T-helper 2 cell treated with Interferon-gamma antibody and Interleukin-4, amounts not matched to agents 5 μg/mL and 100 μg/mL, for 36 hours (primary cell): ENCODE data around the gene NT5DC2.
"Not testable (repeated sequence)": the region's sequence is repeated elsewhere in the genome, so short reads cannot be mapped to it uniquely, and the experiment has no call there.

Experiments used
- DNase-seq: peaks from one replicate; pipeline ENCODE4 v3.0.0; 2021; ENCODE audit warnings: low spot score
- H3K27ac Mint-ChIP-seq: one replicate; pipeline ENCODE4 v1.8.0; 2021; ENCODE audit warnings: mild to moderate bottlenecking, mixed read lengths
- H3K27me3 Mint-ChIP-seq: one replicate; pipeline ENCODE4 v1.8.0; 2021; ENCODE audit warnings: low read depth, mixed read lengths
- H3K36me3 Mint-ChIP-seq: one replicate; pipeline ENCODE4 v1.8.0; 2021; ENCODE audit warnings: low read depth, mixed read lengths
- H3K4me1 Mint-ChIP-seq: one replicate; pipeline ENCODE4 v1.8.0; 2021; ENCODE audit warnings: low read depth, mixed read lengths
- H3K4me3 Mint-ChIP-seq: one replicate; pipeline ENCODE4 v1.8.0; 2022; ENCODE audit warnings: mild to moderate bottlenecking, moderate library complexity, mixed read lengths
- H3K9me3 Mint-ChIP-seq: one replicate; pipeline ENCODE4 v1.8.0; 2021; ENCODE audit warnings: mixed read lengths

NT5DC2 gene

DNA sequence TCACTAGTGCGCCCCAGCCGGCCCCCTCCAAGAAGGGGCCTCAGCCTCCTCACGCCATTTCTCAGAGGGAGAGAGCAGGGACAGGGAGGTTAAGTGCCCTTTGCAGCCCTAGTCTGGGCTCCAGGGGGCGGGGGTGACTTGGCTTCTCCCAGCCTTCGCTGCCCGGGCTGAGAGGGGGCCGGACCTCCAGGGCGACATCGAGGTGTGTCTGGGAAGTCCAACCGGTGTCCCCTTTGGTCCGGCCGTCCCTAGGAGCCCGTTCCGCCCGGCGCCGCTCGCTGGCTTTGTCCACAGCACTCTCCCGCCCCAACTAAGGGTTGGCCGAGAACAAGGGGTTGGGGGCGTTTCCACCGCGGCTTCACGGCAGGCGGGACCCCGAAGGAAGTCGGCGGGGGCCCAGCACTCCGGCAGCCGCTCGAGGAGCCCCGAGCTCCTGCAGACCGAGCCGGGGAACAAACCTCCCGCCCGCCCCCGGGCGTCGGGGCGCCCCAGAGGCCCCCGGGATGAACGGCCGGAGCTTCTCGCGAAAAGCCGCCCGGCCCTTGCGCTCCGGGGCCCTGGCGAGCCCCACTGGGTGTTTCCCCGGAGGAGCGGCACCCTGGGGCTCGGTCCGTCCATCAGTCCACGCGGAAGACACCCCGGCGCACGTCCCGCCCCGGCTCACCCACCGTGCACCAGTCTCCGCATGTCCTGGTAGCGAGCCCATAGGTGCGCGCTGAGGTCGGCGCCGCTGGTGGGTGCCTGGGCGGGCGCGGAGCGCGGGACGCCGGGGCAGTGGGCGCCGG lies 627 bp downstream of the NT5DC2 start:
- no peaks in the 10 kb centered on the region for H3K9me3 Mint-ChIP-seq
- H3K4me1 Mint-ChIP-seq = peaks cover 23% of the 10 kb centered on the region
- peak overlapping the region; percentile 20 for H3K27ac Mint-ChIP-seq
- no peaks in the 10 kb centered on the region for H3K27me3 Mint-ChIP-seq
- H3K36me3 Mint-ChIP-seq = peaks cover 9% of the 10 kb centered on the region
- no peak for DNase-seq
- peak overlapping the region; percentile 81 for H3K4me3 Mint-ChIP-seq

- Mint-ChIP-seq H3K9me3 (no peaks in the 10 kb centered on the region), H3K4me3 (peak overlapping the region; percentile 81), H3K4me1 (peaks cover 18% of the 10 kb centered on the region), H3K27me3 (no peaks in the 10 kb centered on the region), H3K36me3 (peaks cover 4% of the 10 kb centered on the region), H3K27ac (peak overlapping the region; percentile 20)
- no peak for DNase-seq
Observed at GRCh38 chr3:52532517-52532837, 1.2 kb downstream of the NT5DC2 start.

DNA sequence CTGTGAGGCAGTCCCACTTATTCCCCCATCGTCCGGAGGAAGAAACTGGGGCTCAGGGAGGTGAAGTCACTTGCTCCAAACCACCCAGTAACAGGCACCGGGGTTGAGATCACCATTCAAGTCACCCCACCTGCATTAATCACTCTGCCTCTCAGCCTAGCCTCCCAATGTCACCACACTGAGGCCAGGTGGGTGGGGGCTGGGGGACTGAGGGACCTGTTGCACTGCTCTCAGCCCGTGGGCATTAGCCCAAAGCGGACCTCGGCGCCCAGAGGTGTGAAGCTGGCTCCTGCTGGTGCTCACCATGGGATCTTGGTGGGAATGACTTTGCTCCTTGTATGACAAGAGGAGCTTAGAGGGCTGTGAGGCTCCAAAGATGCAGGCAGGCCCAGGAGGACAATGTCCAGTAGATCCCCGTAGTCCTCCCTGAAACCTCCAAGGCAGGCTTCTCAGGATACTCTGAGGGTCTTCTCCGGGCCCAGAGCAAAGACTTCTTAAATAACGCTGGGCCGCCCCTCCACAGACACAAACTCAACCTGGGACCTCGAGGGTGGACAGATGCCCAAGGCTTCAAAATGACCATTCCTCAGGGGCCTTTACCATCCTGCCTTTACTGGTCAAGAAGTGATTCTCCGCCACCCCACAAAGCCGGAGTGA lies 1.7 kb downstream of the NT5DC2 start:
- Mint-ChIP-seq H3K4me3 (peak overlapping the region; percentile 81), H3K27me3 (no peaks in the 10 kb centered on the region), H3K36me3 (peaks cover 2% of the 10 kb centered on the region), H3K27ac (no peak overlapping the region), H3K4me1 (peaks cover 15% of the 10 kb centered on the region), H3K9me3 (no peaks in the 10 kb centered on the region)
- DNase-seq = no peak

DNA sequence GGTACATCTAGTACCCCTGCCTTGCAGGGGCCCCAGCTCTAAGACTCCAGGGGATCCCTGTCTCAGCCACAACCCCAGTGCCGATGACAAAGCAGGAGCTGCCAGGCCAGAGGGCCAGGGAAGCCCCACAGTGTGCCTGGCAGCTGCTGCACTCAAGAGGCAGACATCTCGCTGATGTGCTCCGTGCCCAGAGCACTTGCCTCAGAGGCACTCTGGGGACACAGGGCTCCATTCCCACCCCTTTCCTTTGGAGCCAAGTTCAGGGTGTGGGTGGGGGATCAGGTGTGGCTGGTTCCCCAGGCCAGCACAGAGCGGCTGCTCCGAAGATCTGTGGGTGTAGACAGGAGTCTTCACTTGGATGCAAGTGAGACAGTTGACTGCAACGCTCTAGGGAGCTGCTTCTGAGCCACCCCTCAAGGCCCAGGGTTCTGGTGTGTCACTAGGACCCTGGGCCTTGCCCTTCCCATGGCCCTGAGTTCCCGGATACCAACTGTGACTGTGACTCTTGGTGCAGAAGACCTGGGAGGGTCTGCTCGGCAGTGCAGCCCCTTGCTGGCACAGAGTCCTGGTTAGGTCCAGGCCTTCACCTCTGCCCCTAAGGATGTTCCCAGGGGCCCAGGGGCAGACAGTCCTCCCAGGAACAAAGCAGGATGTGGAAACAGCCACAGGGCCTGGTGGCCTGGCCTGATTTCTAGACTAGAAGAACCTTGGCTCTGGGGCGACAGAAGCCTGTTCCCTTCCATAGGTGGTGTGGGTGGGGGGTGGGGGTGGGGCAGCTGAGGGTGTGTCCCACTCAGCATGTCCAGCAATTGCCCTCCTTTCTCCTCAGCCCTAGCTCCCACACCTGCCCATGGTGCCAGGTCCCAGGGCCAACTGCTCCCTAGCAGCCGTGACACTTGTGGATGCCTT lies 2.5 kb downstream of the NT5DC2 start:
- H3K27me3 Mint-ChIP-seq = no peaks in the 10 kb centered on the region
- H3K4me1 Mint-ChIP-seq = peaks cover 13% of the 10 kb centered on the region
- H3K4me3 Mint-ChIP-seq = no peak overlapping the region
- H3K36me3 Mint-ChIP-seq = no peaks in the 10 kb centered on the region
- no peaks in the 10 kb centered on the region for H3K9me3 Mint-ChIP-seq
- no peak overlapping the region for H3K27ac Mint-ChIP-seq
- DNase-seq = no peak

DNA sequence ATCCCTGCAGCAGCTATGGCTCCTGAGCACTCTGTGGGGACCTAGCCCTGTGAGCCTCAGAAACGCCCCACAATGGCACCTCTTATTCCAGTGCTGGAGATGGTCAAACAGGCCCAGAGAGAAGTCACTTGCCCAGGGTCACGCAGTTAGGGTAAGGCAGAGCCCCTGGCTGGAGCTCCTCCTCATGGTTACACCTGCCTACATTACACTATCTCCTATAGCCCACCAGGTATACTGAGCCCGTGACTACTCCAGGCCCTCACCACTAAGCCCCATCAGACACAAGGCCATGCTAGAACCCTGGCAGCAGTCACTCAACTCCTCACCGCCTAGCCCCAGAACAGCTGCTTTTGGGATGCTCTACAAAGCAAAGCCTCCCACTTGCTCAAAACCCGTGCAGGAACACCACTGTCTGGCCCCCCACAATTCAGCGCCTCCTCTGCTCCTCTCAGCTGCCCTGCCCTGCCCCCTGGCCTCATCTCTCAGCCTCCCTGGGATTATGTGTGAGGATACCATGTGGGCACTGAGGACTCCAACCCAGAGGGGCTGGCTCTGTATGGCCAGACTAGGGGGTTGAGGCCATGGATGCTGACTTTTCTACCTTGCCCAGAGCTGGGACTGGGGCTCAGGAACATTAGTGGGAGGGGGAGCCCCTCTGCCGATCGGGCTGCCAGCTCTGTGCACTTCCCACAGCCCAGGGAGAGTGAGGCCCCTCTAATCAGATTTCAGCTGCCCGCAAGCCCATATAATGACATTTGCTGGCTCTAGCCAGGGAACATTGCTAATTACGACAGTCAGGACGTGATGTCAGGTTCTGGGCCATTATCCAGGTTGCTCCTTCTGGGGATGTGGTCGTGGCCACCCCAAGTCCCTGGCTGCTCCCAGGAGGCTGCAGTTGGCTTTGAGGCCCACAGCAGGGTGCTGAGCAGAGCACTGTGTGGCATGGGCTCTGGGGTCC lies 4.0 kb downstream of the NT5DC2 start:
- H3K36me3 Mint-ChIP-seq = no peaks in the 10 kb centered on the region
- no peaks in the 10 kb centered on the region for H3K9me3 Mint-ChIP-seq
- H3K4me1 Mint-ChIP-seq = peaks cover 6% of the 10 kb centered on the region
- DNase-seq = no peak
- H3K27ac Mint-ChIP-seq = no peak overlapping the region
- H3K27me3 Mint-ChIP-seq = no peaks in the 10 kb centered on the region
- no peak overlapping the region for H3K4me3 Mint-ChIP-seq

DNA sequence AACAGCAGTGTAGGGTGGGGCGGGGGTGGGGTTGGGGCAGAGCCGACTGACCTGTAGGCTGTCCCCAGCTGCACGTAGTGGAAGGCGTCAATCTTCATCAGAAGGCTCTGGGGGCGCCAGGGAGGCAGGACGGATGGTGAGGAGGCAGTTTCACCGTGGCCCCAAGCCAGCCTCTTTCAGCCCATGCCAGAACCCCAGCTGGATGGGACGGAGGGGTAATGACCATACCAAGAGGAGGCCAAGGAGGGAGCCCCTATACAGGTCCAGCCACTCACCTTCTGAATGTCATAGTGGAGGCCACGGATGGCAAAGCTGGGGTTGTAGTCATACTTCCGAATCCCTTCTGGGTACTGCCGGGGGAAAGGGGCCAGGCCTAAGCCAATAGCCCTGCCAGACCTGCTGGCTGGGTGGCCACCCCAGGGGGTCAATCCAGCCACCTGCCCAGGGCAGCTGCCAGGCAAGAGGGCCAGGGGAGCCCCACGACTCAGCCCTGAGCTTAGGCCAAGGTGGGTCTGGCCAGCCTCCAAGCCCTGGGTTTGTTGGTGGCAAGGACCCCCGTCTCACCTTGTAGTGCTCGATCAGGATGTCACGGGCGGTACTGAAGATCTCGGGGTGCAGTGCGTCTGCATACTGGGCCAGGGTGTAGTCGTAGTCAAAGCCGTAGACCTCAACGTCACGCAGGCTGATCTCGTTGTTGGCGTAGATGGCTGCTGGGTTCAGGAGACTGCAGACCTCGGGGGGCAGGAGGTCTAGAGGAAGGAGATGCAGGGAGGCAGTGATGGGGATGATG lies 4.9 kb downstream of the NT5DC2 start:
- Mint-ChIP-seq H3K36me3 (no peaks in the 10 kb centered on the region), H3K4me1 (peaks cover 4% of the 10 kb centered on the region), H3K9me3 (no peaks in the 10 kb centered on the region), H3K4me3 (no peak overlapping the region), H3K27ac (no peak overlapping the region), H3K27me3 (no peaks in the 10 kb centered on the region)
- DNase-seq = no peak

DNA sequence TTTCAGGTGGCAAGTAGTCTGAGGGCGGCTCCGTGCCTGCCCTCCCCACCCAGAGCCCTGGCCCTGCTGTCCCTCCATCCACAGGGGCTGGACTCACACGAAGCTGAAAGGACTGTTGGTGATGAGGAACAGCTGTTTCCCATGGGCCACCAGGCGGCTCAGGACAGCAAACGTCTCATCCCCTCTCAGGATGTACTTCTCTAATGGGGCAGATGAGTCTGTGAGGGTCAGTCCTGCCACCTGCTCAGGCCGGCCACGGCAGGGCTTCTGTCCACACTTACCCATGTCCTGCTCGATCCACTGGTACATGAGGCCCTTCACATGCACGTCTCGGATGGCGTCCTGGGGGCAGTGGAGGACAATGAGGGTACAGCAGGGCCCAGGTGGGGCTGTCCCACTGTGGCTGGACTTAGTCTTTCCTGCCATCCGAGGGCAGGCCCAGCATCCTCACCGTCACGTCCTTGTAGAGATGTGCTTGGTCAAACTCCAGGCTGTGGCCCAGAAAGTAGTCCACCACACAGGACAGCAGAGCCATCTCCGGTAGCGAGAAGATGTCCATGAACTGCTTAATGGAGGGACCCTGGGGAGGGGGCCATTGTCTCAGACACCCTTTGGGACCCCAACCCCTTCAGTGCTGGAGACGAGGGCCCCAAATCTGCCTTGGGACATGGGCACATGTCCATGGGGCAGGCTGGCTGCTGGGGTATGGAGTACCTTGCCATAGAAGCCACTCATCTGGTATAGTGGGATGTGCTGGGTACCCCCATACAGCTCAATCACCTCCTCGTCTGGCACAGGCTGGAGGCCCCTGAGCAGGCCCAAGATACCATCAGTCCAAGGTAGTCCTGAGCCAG lies 5.7 kb downstream of the NT5DC2 start:
- Mint-ChIP-seq H3K4me1 (peaks cover 4% of the 10 kb centered on the region), H3K27me3 (no peaks in the 10 kb centered on the region), H3K27ac (no peak overlapping the region), H3K36me3 (no peaks in the 10 kb centered on the region), H3K9me3 (no peaks in the 10 kb centered on the region), H3K4me3 (no peak overlapping the region)
- DNase-seq = no peak

- Mint-ChIP-seq H3K27ac (no peak overlapping the region), H3K36me3 (no peaks in the 10 kb centered on the region), H3K27me3 (no peaks in the 10 kb centered on the region), H3K4me1 (no peaks in the 10 kb centered on the region), H3K9me3 (no peaks in the 10 kb centered on the region), H3K4me3 (no peak overlapping the region)
- DNase-seq = no peak
Observed at GRCh38 chr3:52527039-52527731, 6.5 kb downstream of the NT5DC2 start.

GRCh38 chr3:52526671-52527038 lies 7.0 kb downstream of the NT5DC2 start:
- H3K9me3 Mint-ChIP-seq, H3K4me3 Mint-ChIP-seq, DNase-seq, H3K27ac Mint-ChIP-seq, H3K36me3 Mint-ChIP-seq, H3K4me1 Mint-ChIP-seq, H3K27me3 Mint-ChIP-seq: not testable (repeated sequence)

GRCh38 chr3:52525680-52526561 lies 7.7 kb downstream of the NT5DC2 start:
- Mint-ChIP-seq H3K36me3 (no peaks in the 10 kb centered on the region), H3K4me3 (no peak overlapping the region), H3K27ac (no peak overlapping the region), H3K27me3 (no peaks in the 10 kb centered on the region), H3K4me1 (no peaks in the 10 kb centered on the region), H3K9me3 (no peaks in the 10 kb centered on the region)
- no peak for DNase-seq
